Transverse colon (tissue), 4 donors: ENCODE results near the gene DNAH12. TPM values are rescaled to one million over a fixed set of nuclear protein-coding genes. Genes with fewer than 3 reads are reported as not detected.

Experiments
- DNase-seq: peaks from one replicate; pipeline ENCODE4 v3.0.0-alpha.2; 2019
- H3K27ac ChIP-seq, 4 donors: fragments of 200-600 bp; sonication (generic); 2 replicates each; pipeline ENCODE4 v1.5.1; 2016 to 2018; ENCODE audit warnings: inconsistent platforms in 4 of 4
- H3K27me3 ChIP-seq: fragments of 200-600 bp; sonication (generic); 2 replicates; pipeline ENCODE4 v1.5.1; 2017; ENCODE audit warnings: inconsistent platforms
- H3K36me3 ChIP-seq, 4 donors: fragments of 200-600 bp; sonication (generic); 2 replicates each; pipeline ENCODE4 v1.5.1; 2017 to 2019; ENCODE audit warnings: inconsistent platforms in 4 of 4
- H3K4me1 ChIP-seq, 4 donors: fragments of 200-600 bp; sonication (generic); 2 replicates each; pipeline ENCODE4 v1.5.1; 2017 to 2020; ENCODE audit warnings: inconsistent platforms in 4 of 4
- H3K4me3 ChIP-seq, 4 donors: fragments of 200-600 bp; sonication (generic); 1 replicate in 1 of 4; 2 replicates in 3 of 4; pipeline versions ENCODE4 v1.5.1 to v1.6.1; 2017 to 2019; ENCODE audit warnings: inconsistent platforms in 4 of 4
- H3K9me3 ChIP-seq, 2 donors: fragments of 200-600 bp; sonication (generic); 2 replicates each; pipeline ENCODE4 v1.5.1; 2017 to 2019; ENCODE audit warnings: inconsistent platforms in 2 of 2
- CTCF ChIP-seq, 5 experiments: fragments of 200-600 bp in 3 of 5; fragments of 450-650 bp in 2 of 5; sonication (generic) in 3 of 5; IDR thresholded peaks; 1 replicate in 2 of 5; 2 replicates in 3 of 5; pipeline ENCODE4 v1.5.1; 2016 to 2017; ENCODE audit warnings: antibody characterized with exemption in 5 of 5, inconsistent platforms in 3 of 5, mild to moderate bottlenecking in 2 of 5, moderate library complexity in 1 of 5
- EP300 ChIP-seq: sonication (generic); formaldehyde crosslinking; IDR thresholded peaks from one replicate; pipeline ENCODE4 v1.6.1; 2017; ENCODE audit warnings: antibody characterized with exemption, low read depth
- POLR2A ChIP-seq: fragments of 450-650 bp; IDR thresholded peaks from one replicate; pipeline ENCODE4 v1.6.1; 2016; ENCODE audit warnings: antibody characterized with exemption, mild to moderate bottlenecking, moderate library complexity
- POLR2AphosphoS5 ChIP-seq, 3 donors: sonication (generic); formaldehyde crosslinking; IDR thresholded peaks; one replicate each; pipeline ENCODE4 v1.6.1; 2016; ENCODE audit warnings: antibody characterized with exemption in 3 of 3
- WGBS, 2 donors: methylation state at CpG; one replicate each; pipeline ENCODE4 v1.1.5; 2018; ENCODE audit warnings: low coverage in 1 of 2; 5-methylcytosine and 5-hydroxymethylcytosine counted together
- in situ Hi-C, 4 donors: fragments of 200-750 bp; cut with MboI; loops; one replicate each; pipeline versions ENCODE4 v1.15.0 to v1.15.1; 2017; ENCODE audit warnings: low sequenced_read_pairs in 3 of 4, low pct_ligation_motif_present in 1 of 4, low pct_unique_long_range_greater_than_20kb in 1 of 4
- intact Hi-C: fragments of 100-400 bp; cut with DNase I; formaldehyde crosslinking; loops from one replicate; pipeline ENCODE4 v1.15.1; 2023; ENCODE audit warnings: low total_unique reads
- total RNA-seq, 4 donors: library from RNA; depleted of rRNA; stranded (reverse); fragments of >200 nt; gene quantifications; one replicate each; pipeline ENCODE4 v1.1.0, GENCODE V29; 2016

DNAH12 gene
- total RNA-seq, 4 donors from 2014 or later: not detected

GRCh38 chr3:57518276-57518915 is 25.7 kb downstream of the DNAH12 start:
- intact Hi-C loops: no loop called here
- no peak for TF ChIP-seq POLR2AphosphoS5 (IDR thresholded peaks at IDR 0.05)
- no peak for TF ChIP-seq POLR2A
- TF ChIP-seq CTCF (IDR thresholded peaks at IDR 0.05): no peak
- no peak for TF ChIP-seq EP300
- Histone ChIP-seq H3K9me3 (no peaks in the 10 kb centered on the region), H3K4me3 (no peak overlapping the region), H3K36me3 (no peaks in the 10 kb centered on the region), H3K27ac (no peak overlapping the region), H3K4me1 (no peaks in the 10 kb centered on the region), H3K27me3 (no peaks in the 10 kb centered on the region)
- in situ Hi-C loops: no loop called here
- DNase-seq: no peak
- 68 to 73% methylated on average over 2 to 3 of the region's 3 CpGs for WGBS, 2 donors

DNA sequence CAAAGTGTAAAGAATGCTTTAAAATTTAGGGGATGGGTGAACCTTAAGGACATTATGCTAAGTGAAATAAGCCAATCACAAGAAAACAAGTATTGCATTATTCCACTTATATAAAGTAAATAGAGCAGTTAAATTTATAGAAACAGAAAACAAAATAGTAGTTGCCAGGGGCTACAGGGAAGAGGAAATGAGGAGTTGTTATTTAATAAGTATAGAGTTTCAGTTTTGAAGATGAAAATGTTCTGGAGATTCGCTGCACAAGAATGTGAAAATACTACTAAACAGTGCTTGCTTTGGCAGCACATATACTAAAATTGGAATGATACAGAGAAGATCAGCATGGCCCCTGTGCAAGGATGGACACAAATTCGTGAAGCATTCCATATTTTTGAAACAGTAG is 32.0 kb downstream of the DNAH12 start:
- H3K27ac ChIP-seq: no peak overlapping the region
- no peaks in the 10 kb centered on the region for H3K4me1 ChIP-seq
- H3K27me3 ChIP-seq: no peaks in the 10 kb centered on the region
- no peak for DNase-seq
- 52 to 57% methylated on average over 1 to 2 of the region's 2 CpGs for WGBS, 2 donors
- H3K9me3 ChIP-seq: no peaks in the 10 kb centered on the region
- intact Hi-C loops (no loop called here), in situ Hi-C loops (no loop called here)
- no peak for TF ChIP-seq CTCF (IDR thresholded peaks at IDR 0.05)
- TF ChIP-seq POLR2AphosphoS5 (IDR thresholded peaks at IDR 0.05): no peak
- TF ChIP-seq POLR2A: no peak
- no peak for TF ChIP-seq EP300
- H3K4me3 ChIP-seq: no peak overlapping the region
- no peaks in the 10 kb centered on the region for H3K36me3 ChIP-seq

DNA sequence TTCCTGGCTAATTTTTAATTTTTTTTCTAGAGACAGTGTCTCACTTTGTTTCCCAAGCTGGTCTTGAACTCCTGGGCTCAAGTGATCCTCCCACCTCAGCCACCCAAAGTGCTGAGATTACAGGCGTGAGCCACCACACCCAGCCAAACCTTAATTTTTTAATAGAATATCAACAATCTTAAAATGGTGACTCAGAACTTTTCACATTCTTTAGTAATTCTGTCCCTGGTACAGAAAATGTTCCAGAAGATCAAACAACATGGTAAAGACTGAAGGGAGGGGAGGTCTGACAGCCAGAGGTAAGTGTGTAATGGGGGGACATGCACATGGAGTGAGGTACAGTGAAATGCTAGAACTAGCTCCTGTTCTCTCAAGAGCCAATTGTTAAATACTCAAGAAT is 38.2 kb downstream of the DNAH12 start:
- Histone ChIP-seq H3K9me3 (no peaks in the 10 kb centered on the region), H3K27ac (no peak overlapping the region), H3K36me3 (no peaks in the 10 kb centered on the region), H3K27me3 (no peaks in the 10 kb centered on the region), H3K4me3 (no peak overlapping the region), H3K4me1 (no peaks in the 10 kb centered on the region)
- no peak for TF ChIP-seq EP300
- TF ChIP-seq CTCF (IDR thresholded peaks at IDR 0.05): no peak
- TF ChIP-seq POLR2A: no peak
- no peak for TF ChIP-seq POLR2AphosphoS5 (IDR thresholded peaks at IDR 0.05)
- no peak for DNase-seq
- 63 to 86% methylated on average over 1 of the region's 1 CpG for WGBS, 2 donors
- in situ Hi-C loops (no loop called here), intact Hi-C loops (no loop called here)

DNA sequence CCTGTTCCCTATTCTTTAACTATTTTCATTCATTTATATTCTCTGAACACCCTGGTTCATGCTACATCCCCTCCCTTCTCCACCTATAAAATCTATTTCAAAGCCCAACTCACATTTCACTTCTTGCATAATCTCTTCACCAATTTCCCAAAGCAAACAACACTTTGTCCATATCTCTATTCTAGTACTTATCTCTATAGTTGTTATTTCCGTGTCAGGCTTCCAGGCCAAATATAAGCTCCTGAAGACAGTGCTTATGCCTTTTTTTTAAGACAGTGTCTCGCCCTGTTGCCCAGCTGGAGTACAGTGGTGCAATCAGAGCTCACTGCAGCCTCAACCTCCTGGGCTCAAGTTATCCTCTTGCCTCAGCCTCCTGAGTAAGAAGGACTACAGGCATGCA is 43.6 kb downstream of the DNAH12 start:
- 21 to 43% methylated on average over 2 of the region's 2 CpGs for WGBS, 2 donors
- H3K4me1 ChIP-seq: peaks cover 0 to 4% (median 0%) of the 10 kb centered on the region in 4 donors
- in situ Hi-C loops (no loop called here), intact Hi-C loops (no loop called here)
- no peaks in the 10 kb centered on the region for H3K36me3 ChIP-seq
- H3K4me3 ChIP-seq: no peak overlapping the region
- no peak overlapping the region for H3K27ac ChIP-seq
- no peak for DNase-seq
- no peaks in the 10 kb centered on the region for H3K27me3 ChIP-seq
- TF ChIP-seq POLR2A: no peak
- TF ChIP-seq EP300: no peak
- TF ChIP-seq POLR2AphosphoS5 (IDR thresholded peaks at IDR 0.05): no peak
- no peak for TF ChIP-seq CTCF (IDR thresholded peaks at IDR 0.05)
- no peaks in the 10 kb centered on the region for H3K9me3 ChIP-seq
